Posterior vena cava (tissue), 2 donors: Measurements from ENCODE around the gene RALGPS1. TPM values are rescaled to one million over a fixed set of nuclear protein-coding genes. Genes with fewer than 3 reads are reported as not detected.

Experiments
- DNase-seq: peaks from one replicate; pipeline ENCODE4 v3.0.0-alpha.2; 2020; ENCODE audit warnings: low spot score
- intact Hi-C, 2 donors: fragments of 100-400 bp; cut with DNase I; formaldehyde crosslinking; loops; one replicate each; pipeline versions ENCODE4 v1.14.1 to v1.14.2; 2022 to 2023
- total RNA-seq, 2 donors: library from RNA; stranded (reverse); fragmentation: NEBNext Ultra II Directional; extraction: Animal tissue kit (Norgen Biotek cat#: 25700); gene quantifications; one replicate each; pipeline ENCODE4 v1.2.1, GENCODE V29; 2021
- donor health status: DM: yes; HTN: yes; CAD: no.
- donor health status: DM: yes; HTN: yes; CAD: no.

Gene RALGPS1
- total RNA-seq, 2 donors from 2014 or later: 6.4 to 7.8 TPM

DNA sequence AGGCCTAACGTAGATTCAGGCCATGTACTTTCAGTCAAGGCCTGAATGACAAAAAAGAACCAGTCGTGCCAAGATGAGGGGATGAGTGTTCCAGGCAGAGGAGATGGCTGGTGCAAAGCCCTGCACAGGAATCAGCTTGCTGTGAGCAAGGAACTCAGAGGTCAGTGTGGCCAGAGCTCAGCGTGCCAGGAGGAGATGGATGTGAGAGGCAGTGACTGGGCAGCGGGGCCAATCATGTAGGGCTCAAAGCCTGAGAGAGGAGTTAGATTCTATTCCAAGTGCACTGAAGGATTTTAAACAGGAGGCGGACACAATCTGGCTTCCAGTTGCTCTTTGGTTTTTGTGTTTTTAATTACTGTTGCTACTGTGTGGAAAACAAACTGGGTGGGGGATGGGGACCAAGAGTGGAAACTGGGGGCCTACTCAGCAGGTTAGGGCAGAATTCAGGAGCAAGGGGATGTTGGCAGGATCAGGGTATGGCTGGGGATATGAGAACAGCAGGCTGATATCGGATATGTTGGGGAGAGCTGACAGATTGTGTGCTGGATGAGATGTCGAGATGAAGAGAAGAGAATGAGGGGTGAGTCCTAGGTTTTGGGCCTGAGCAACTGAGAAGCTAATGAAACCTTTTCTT, 143.5 kb downstream of the RALGPS1 start:
- intact Hi-C loops: no loop called here
- no peak for DNase-seq

DNA sequence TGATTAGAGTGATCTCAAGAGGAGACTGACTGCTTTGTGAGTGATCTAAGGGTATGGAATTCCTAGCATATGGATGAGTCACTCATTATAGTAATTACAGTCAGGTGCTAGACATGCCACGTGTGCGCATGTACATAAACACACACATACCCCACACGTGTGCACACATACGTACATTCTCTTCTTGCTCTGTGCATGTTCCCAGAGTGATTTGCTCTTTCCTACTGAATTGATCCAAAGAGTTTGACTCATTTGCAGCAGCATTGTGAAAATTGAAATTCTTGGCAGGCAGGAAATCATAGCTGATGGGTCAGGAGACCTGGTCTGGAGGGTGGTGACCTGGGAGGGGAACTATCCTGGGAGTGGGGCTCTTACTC, 144.1 kb downstream of the RALGPS1 start:
- intact Hi-C loops: no loop called here
- no peak for DNase-seq

DNA sequence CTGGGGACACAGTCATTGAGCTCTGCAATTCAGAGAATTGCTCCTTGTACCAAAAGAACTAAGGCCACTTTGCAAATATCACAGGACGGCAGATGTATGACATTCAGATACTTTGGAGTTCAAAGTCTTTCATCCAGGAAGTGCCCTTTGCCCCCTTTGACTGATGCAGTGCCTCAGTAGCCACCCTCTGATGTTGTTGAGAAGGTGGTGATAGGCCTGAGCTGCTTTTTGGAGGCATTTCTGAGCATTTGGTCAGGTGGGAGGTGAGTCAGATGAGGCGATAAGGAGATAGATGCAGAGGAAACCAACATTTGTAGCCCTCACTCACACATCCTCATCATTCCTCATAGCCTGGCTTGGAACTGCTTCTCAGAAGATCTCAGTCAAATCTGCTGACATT, 144.4 kb downstream of the RALGPS1 start:
- intact Hi-C loops: no loop called here

DNA sequence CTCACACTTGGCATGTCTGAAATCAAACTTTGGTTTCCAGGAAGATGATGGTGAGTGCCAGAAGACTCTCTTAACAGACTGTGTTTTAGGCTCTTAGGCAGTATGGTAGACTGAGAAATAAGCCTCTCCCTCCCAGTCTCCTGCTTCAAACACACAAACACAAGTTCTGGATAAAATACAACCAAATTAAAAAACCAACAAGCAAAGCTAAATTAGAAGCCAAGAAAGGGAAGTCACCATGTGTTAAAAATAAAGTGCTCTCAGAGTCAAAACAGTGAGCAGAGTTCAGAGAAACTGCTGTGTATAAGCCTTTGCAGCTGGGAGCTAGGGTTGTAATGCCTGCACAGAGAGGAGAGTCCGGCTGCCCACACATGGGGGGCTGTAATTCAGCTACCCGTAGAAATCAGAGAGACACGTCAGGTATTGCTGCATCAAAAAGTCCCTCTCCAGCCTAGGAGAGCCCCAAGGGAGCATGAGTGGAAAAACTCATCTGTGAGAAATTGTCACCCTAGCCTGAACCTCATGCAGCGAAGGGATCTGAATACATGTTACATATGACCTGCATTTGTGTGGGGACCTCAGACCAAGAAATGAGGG, 145.3 kb downstream of the RALGPS1 start:
- no peak for DNase-seq
- intact Hi-C loops: no loop called here

More for the DNA sequence above, 144.4 kb downstream of the RALGPS1 start:
- no peak for DNase-seq

DNA sequence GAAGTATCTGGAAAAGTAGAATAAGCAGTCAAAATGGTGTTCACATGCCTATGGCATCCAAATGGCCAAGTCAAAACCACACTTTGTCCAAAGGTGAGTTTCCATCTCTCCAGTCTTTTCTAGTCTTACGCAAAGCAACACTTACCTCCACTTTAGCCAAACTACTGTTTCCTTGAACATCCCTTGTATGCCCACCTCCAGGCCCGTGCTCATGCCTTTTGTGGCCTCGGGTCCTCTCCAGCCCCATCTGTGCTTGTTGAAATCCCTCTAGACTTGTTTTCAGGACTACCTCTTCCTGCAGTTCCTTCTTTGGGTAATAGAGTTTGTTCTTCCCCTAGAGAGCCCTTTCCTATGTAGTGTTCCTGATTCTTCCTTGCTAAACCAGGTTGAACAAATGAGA, 146.8 kb downstream of the RALGPS1 start:
- no peak for DNase-seq
- intact Hi-C loops: no loop called here

DNA sequence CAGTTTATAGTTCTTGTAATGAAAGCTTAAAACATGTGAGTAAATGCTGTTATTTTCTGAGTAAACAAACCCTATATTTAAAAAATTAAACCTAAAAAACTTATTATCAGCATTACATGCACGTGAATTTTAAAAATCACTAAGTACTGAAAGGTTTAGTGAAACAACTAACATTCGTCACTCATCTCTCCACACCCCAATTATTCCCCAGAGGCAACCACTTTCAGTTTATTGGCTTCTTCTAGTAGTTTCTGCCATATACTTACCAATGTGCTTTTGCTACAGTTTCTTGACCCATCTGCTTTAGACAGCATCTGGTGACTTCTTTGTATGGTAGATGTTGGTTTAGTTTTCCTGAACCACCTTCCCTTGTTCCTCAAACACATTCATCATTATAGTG, 149.8 kb downstream of the RALGPS1 start:
- no peak for DNase-seq
- intact Hi-C loops: no loop called here

DNA sequence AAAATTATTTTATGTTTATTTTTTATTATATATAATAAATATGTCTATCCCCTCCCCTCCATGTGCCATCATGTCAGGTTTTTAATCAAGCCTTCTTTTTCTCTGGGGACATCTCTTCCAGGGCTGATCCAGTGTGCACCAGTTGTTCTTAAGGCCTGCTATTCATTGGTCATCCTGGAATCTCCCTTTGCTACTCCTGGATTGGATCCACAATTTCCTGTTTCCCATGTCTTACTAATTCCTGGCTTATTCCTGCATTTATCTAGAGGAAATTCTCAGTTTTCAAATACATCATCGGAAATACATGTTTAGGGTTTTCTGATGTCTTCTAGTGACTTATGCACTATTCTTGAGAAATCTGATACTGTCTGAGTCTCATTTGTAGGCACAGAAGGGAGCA, 151.0 kb downstream of the RALGPS1 start:
- intact Hi-C loops: no loop called here
- DNase-seq: no peak

DNA sequence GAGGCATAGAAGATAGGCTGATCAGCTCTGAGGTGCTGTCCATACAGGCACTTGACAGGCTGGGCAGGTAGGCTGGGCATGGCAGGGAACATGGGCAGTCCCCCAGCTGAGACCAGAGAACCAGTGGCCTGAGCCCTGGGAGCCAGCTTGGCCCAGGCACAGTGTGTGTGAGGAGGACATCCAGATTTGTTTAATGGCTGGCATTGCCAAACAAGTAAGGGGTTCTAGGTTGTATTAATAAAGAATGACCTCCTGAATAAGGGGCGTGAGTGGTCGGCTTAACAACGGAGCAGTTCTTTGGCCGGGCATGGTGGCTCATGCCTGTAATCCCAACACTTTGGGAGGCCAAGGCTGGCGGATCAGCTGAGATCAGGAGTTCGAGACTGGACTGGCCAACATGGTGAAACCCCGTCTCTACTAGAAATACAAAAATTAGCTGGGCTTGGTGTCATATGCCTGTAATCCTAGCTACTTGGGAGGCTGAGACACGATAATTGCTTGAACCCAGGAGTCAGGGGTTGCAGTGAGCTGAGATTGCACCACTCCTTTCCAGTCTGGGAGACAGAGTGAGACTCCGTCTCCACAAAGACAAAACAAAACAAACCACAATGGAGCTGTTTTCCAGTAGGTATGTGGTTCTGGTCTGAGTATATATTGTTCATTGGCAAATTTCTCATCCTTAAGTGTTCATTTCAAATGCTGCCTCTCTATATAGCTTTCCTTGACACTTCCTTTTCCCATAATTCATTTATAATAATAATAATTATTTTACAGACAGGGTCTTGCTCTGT, 151.7 kb downstream of the RALGPS1 start:
- intact Hi-C loops: no loop called here

DNA sequence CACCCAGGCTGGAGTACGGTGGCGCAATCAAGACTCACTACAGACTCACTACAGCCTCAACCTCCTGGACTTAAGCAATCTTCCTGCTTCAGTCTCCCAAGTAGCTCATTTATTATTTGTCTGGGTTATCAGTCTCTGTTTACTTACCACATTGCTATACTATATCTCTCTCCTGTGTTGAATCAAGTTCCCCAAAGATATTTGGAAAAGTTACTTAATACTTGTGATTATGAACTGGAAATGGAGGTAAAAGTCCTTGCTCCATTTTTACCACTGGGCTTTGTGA, 152.2 kb downstream of the RALGPS1 start:
- no peak for DNase-seq
- intact Hi-C loops: no loop called here

More for the DNA sequence above, 151.7 kb downstream of the RALGPS1 start:
- DNase-seq: no peak

DNA sequence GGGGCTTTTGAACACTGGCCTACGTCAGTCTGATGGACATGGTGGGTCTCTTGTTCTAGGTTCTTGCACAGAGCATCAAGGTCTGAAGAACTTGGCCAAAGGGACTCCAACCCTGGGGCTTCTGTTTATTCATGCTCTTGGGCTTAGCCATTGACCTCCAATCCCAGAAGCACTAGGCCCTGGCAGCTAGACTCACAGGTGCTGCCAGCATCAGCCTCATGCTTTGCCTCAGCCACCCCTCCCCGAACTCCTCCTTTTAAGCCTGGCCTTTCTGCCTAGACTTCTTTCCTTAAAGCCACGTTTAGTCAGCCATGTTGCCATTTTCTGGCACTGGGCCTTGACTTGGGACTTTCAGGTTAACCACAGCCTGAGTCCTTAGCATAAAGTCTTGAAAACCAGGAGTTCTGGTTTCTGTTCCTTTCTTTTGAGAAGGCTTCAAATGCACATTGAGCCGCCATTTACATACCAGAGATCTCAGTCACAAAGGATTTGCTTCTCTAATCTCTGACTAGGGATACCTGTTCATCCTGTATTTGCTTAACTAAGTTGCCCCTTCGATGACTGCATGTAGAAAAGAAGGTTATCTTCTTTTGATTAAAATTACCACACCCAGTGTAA, 153.1 kb downstream of the RALGPS1 start:
- intact Hi-C loops: no loop called here
- no peak for DNase-seq

DNA sequence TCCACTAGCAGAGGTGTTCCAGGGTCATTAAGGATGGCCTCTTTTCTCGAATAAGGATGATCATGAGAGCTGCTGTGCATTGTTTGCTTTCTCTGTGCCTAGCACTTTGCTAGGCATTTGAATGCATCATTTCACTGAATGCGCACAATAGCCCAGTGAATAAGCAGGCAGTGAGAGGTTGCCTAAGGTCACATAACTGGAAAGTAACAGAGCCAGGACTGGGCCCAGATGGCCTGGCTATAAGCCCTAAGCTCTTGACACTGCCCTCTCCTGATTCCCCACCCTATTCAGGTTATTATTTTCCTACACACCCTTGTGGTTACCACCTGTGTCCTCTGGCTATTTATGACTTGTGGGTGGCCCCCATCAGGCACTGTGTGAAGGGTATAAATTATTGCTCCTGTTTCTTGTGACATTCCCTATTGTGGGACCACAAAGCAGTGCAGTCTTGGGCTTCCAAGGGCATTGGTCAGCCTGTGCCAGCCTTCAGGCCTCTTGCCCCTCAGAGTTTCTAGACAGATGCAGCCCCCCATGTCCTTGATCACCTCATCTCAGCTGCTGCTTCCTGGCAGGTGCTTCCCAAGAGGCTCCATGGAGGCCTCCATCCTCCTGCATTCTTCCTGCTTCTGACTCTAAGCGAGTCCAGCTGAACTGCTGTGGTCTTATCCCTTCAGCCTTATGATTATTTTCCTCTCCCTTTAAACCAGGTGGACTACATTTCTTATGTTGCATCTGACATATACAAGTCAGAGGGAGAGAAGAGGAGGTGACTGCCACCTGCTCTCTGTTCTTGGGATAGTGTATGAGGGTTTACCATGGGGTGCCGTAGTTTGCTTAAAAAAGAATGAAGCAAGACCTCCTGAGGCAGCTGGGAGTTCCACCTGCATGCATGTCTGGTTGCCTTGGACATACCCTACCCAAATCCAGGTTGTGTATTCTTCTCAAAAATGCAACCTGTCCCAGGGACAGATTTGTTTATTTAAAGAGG, 160.3 kb downstream of the RALGPS1 start:
- intact Hi-C loops: no loop called here
- DNase-seq: no peak

DNA sequence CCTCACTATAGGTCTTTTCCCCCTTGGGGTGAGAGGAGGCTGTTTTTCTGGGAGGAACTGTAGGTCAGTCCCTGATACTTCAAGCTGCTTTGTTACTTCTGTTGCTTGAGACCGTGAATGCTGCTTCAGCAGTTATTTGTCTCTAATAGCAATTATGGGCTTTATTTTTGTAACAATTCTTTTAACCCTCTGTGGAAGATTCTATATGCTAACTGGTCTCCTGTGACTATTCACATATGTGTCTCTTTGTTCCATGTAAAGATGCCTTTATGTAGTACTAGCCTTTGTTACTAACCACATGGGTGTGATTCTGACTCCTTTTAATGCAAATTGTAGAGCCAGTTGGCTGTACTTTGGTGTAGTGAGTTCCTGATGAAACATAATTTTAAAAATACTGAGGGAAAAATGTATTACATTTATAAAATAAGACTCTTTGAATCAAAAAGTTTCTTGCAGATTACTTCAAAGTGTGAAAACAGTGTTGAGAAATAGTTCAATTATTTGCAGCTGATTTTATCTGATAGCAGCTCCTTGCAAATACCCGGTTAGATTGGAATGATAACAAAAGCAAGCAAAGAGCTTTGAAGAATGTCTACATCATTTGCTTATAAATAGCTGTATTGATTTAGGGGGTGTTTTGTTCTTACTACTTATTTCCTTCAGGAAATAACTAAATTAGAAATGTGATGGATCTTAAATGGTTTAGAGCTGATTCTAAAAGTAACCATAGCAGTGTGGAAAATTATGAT, 161.2 kb downstream of the RALGPS1 start:
- DNase-seq: no peak
- intact Hi-C loops: no loop called here

DNA sequence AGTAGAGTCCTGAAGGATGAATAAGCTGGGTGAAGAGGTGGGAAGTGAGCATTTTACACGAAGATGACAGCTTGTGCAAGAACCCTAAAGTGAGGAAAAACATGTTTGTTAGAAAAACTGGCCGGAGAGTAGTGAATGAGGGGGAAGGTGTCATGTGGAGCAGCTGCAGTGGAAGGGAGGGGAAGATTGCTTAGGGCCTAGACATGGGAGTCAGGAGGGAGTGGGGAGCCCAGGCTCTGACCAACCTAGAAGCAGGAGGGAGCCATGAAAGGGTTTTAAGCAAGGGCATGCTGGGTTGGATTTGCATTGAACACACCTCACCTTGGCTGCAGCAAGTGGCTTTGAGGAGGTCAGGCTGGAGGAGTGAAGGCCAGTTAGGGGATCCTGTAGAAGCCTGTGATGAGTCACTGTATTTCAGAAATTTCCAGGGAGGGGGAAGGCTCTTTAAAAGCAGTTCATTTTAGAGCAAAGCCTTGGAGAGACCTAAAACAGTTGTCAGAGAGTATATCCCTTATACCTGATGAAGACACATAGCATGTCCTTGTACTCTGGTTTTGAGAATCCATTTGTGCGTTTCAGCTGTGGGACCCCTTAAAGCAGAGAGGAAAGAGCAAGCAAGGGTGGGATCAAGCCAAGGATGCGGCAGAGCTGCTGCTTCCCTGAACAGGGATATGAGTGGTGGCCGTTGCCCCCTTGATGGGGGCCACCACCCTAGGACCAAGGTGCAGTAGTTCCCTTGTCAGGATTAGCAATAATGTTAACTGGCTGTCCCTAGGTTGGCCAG, 162.5 kb downstream of the RALGPS1 start:
- intact Hi-C loops: no loop called here
- DNase-seq: no peak

DNA sequence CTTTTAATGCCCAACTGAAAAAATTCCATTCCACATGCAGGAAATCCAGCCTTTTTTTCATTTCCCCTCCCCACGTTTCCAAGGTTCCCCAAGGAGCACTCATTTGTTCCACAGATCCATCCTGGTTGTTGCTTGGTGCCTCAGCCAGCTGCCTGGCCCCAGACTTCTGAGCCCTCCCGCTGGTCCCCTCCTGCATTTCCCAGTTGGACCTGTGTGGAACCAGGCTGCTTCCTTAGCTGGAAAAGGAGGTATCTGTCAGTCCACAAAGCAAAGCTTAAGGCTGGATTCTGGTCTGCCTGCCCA, 163.0 kb downstream of the RALGPS1 start:
- no peak for DNase-seq
- intact Hi-C loops: no loop called here

DNA sequence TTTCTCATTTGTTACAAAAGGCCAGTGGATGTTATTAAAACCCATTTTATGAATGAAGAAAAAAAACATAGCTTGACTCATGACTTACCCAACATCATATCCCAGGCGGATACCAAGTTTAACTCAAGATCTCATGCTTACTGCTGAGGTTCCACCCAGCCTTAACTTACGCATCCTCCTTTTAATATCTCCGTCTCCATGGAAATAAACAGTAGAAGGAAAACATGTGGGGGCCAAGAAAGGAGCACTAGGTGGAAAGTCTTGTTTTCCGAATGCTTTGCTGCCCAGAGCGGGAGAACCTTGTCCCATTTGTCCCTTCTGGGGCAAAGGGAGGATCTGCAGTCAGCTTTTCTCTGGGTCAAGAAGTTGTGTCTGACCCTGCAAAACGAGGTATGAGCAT, 163.8 kb downstream of the RALGPS1 start:
- intact Hi-C loops: no loop called here
- no peak for DNase-seq

DNA sequence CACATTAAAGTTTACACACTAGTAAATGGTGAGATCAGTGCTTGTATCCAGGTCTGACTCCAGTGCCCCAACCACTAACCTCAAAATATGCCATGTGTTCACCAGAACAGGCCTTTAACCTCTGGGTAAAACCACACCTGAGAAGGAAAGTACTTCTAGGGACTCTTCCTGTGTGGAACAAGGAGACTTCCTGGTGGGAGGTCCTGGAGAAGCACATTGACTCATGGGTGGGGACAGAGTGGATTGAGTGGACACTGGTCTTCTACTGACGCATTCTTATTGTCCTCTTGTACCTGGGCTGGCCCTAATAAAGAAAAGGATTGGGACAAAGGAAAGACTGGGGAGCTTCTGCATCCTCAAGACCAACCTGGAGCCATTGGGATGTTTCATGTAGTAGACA, 164.4 kb downstream of the RALGPS1 start:
- intact Hi-C loops: no loop called here
- DNase-seq: no peak

DNA sequence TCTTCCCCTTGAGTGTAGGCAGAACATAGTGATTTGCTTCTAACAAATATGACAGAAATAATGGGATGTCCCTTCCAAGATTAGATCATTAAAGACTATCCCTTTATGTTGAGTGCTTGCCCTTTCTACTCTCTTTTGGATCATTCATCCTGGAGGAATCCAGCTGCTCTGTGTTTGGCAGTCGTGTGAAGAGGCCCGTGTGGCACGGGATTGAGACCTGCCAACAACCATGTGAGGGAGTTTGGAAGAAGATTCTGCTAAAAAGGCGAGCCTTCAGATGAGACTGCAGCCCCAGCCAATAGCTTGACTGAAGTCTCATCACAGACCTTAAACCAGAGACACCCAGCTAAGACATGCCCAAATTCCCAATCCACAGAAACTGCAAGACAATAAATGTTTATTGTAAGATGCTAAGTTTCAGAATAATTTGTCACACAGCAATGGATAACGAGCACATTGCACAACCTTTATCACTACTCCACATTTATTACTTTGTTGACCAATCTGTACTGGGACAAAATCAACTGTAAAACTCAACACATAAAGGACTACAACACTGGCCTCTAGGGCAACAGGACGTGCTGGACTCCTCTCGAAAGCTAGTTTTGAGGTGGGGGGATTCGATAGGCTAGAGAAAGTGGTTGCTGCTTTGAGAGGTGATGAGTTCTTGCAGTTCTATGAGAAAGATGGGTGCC, 165.0 kb downstream of the RALGPS1 start:
- no peak for DNase-seq
- intact Hi-C loops: no loop called here
